ENCODE results near the gene ZNF521.

GRCh38 chr18:25335062-25335461 lies 16.9 kb downstream of the ZNF521 start:
- no peak for TF ChIP-seq CTCF (IDR thresholded peaks at IDR 0.05)
- TF ChIP-seq POLR2AphosphoS5 (IDR thresholded peaks at IDR 0.05): no peak
- no peak for TF ChIP-seq POLR2A (IDR thresholded peaks at IDR 0.05)
